Fibroblast of villous mesenchyme (primary cell): ENCODE measurements around the gene LACTBL1. TPM values are rescaled to one million over a fixed set of nuclear protein-coding genes. Genes with fewer than 3 reads are reported as not detected.
A peak's percentile ranks its signal among the peaks of the same experiment; 100 is the strongest.

Experiments used
- DNase-seq: peaks from one replicate; pipeline ENCODE4 v3.0.0-alpha.2; 2010; ENCODE audit warnings: low read depth
- H3K4me3 ChIP-seq: 2 replicates; pipeline ENCODE4 v1.5.1; 2011; ENCODE audit warnings: low read depth, mild to moderate bottlenecking, low read length
- CTCF ChIP-seq: IDR thresholded peaks from 2 replicates; pipeline ENCODE4 v1.5.1; 2012; ENCODE audit warnings: low read depth, mild to moderate bottlenecking, low read length; ENCODE audit not compliant: insufficient read depth
- total RNA-seq: library from RNA; depleted of rRNA; stranded (reverse); fragments of >200 nt; gene quantifications from 2 replicates; pipeline ENCODE4 v1.2.3, GENCODE V29; 2012

The LACTBL1 gene
- total RNA-seq = not detected in 2 replicates

DNA sequence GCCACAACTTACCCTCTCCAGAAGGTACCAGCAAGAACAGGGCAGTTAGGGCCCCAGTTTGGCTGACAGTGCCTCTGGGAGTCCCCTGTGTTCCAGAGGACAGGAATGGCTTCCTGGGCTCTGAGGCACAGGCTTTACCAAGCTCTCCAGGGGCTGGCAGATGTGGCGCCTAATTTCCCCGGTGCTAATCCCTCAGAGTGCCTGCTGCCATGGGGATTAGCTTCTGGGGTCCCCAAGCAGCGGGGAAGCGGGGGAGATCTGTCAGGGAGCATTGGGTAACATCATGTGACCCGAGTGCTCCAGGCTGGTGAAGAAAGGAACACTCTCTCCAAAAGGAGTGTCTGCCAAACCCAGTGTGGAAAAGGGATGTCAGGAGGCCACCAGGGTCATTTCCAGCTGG lies at the start of gene LACTBL1:
Gene LACTBL1, minus strand, starts transcription at position 107 of the 400 bp plus-strand sequence. CDS start 550 bp downstream, outside the sequence.
- TF ChIP-seq CTCF = no peak
- no peak within 1 kb of the TSS for H3K4me3 ChIP-seq
- no peak for DNase-seq

DNA sequence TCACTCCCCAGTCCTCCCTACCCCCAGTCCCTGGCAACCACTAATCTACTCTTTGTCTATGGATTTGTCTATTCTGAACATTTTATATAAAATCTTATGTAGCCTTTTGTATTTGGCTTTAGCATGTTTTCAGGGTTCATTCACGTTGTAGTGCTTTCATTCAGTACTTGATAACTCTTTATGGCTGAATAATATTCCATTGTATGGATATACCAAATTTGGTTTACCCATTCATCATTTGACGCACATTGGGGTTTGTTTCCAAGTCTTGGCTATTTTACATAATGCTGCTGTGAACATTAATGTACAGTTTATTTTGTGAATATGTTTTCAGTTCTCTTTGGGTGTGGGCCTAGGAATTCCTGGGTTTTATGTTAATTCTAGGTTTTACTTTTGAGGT lies 49.2 kb upstream of the LACTBL1 start:
- TF ChIP-seq CTCF = no peak
- no peak for DNase-seq
- H3K4me3 ChIP-seq = no peak overlapping the region

GRCh38 chr1:23020706-23021405 lies 48.2 kb upstream of the LACTBL1 start:
- TF ChIP-seq CTCF = no peak
- DNase-seq = peak; percentile 19
- H3K4me3 ChIP-seq = peak overlapping the region; percentile 96

DNA sequence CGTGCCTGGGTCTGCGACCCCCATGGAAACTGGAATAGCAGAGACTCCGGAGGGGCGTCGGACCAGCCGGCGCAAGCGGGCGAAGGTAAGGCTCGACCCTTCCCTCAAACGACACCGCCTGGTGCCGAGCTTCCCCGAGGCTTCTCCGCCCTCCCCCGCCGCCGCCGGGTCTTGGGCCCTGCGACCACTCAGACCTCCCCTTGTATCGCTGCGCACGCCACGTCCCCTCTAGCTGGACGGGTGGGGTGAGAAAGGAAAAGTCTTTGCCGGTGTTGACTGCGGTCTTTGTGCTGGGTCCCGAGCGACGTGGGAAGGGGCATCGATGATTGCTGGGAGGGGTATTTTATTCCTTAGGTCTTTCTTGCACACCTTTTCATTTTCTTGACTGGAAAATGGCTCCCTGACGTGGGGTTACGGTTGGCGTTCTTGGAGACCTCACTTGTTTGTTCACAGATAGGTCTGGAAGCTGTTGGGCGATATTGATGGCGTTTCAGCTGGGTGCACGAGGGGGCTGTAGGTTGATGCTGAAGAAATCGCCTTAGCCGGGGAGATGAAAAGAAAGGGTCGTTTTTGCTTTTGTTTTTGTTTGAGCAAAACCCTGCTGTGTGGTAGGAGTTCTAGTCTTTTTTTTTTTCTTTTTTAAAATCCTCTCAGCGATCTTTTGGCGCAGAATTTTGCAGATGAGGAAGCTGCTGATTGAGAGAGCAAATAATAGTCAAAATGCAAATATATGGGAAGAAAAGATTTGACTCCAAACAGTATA lies 47.4 kb upstream of the LACTBL1 start:
- peak overlapping the region; percentile 96 for H3K4me3 ChIP-seq
- DNase-seq = peak; percentile 60
- no peak for TF ChIP-seq CTCF

GRCh38 chr1:23019094-23019862 lies 46.6 kb upstream of the LACTBL1 start, which contains the start of gene KDM1A:
KDM1A (plus strand) TSS chr1:23019468; CDS start chr1:23019597, 129 bp downstream.
- peak; percentile 96 for DNase-seq
- peak within 1 kb of the TSS; percentile 96 for H3K4me3 ChIP-seq
- peak; percentile 10 for TF ChIP-seq CTCF

- no peak for DNase-seq
- H3K4me3 ChIP-seq = peak overlapping the region; percentile 96
- no peak for TF ChIP-seq CTCF
Observed at GRCh38 chr1:23018661-23019093, 46.0 kb upstream of the LACTBL1 start.
